Smooth muscle cell (in vitro differentiated cells): ENCODE measurements around the gene WNT16. TPM values are rescaled to one million over a fixed set of nuclear protein-coding genes. Genes with fewer than 3 reads are reported as not detected.
"Not testable (repeated sequence)": the region's sequence is repeated elsewhere in the genome, so short reads cannot be mapped to it uniquely, and the experiment has no call there.

Experiments
- DNase-seq: peaks from one replicate; lab custom pipeline; 2025; ENCODE audit not compliant: unreplicated experiment; lab: John Stamatoyannopoulos, UW
- H2AFZ ChIP-seq: fragments of 200-600 bp; sonication (generic); 2 replicates; pipeline ENCODE4 v1.6.0; 2016; ENCODE audit warnings: antibody characterized with exemption, low read depth, mild to moderate bottlenecking
- H3F3A ChIP-seq: fragments of 200-600 bp; sonication (generic); 2 replicates; pipeline ENCODE4 v1.6.0; 2017; ENCODE audit warnings: antibody characterized with exemption, low read depth
- H3K27ac ChIP-seq: fragments of 200-600 bp; sonication (generic); 2 replicates; pipeline ENCODE4 v1.5.1; 2016; ENCODE audit warnings: low read depth, mild to moderate bottlenecking
- H3K27me3 ChIP-seq: fragments of 200-600 bp; sonication (generic); 2 replicates; pipeline ENCODE4 v1.6.1; 2016; ENCODE audit warnings: low read depth, mild to moderate bottlenecking
- H3K36me3 ChIP-seq: fragments of 200-600 bp; sonication (generic); 2 replicates; pipeline ENCODE4 v1.5.1; 2016; ENCODE audit warnings: low read depth
- H3K4me1 ChIP-seq: fragments of 200-600 bp; sonication (generic); 2 replicates; pipeline ENCODE4 v1.5.1; 2016; ENCODE audit warnings: low read depth
- H3K4me2 ChIP-seq: fragments of 200-600 bp; sonication (generic); 2 replicates; pipeline ENCODE4 v1.6.0; 2016; ENCODE audit warnings: mild to moderate bottlenecking
- H3K4me3 ChIP-seq: fragments of 200-600 bp; sonication (generic); 2 replicates; pipeline ENCODE4 v1.5.1; 2016; ENCODE audit warnings: mild to moderate bottlenecking
- H3K79me2 ChIP-seq: fragments of 200-600 bp; sonication (generic); 2 replicates; pipeline ENCODE4 v1.6.0; 2016; ENCODE audit warnings: low read depth, mild to moderate bottlenecking
- H3K9ac ChIP-seq: fragments of 200-600 bp; sonication (generic); 2 replicates; pipeline ENCODE4 v1.6.0; 2016; ENCODE audit warnings: low read depth
- H3K9me3 ChIP-seq: fragments of 200-600 bp; sonication (generic); replicated peaks from 2 replicates; pipeline ENCODE4 v1.5.1; 2016; ENCODE audit warnings: low read depth
- H4K20me1 ChIP-seq: fragments of 200-600 bp; sonication (generic); 2 replicates; pipeline ENCODE4 v1.6.0; 2016; ENCODE audit warnings: low read depth
- WGBS: methylation state at CpG from one replicate; pipeline ENCODE4 v1.1.7; 2016; ENCODE audit warnings: low lambda C conversion rate; 5-methylcytosine and 5-hydroxymethylcytosine counted together
- polyA plus RNA-seq: library from polyadenylated mRNA; unstranded; fragments of >200 nt; fragmentation: Nextera tagmentation; extraction: Ambion mirVana; gene quantifications from 2 replicates; pipeline ENCODE4 v1.2.1, GENCODE V29; 2016
- total RNA-seq: library from RNA; depleted of rRNA; stranded (reverse); fragments of >200 nt; gene quantifications from 2 replicates; pipeline ENCODE4 v1.2.3, GENCODE V29; 2014
- TF ChIP-seq, protein P1 (sequence below): fragments of 200-600 bp; sonication (generic); IDR thresholded peaks from 2 replicates; pipeline ENCODE4 v1.5.1; 2017; ENCODE audit warnings: borderline replicate concordance, mild to moderate bottlenecking, antibody characterized with exemption; ENCODE audit not compliant: insufficient read depth, poor library complexity, severe bottlenecking

Gene WNT16
- total and polyA plus RNA-seq, 2 experiments from 2014 or later, result 0.08 TPM; not detected in 1

DNA sequence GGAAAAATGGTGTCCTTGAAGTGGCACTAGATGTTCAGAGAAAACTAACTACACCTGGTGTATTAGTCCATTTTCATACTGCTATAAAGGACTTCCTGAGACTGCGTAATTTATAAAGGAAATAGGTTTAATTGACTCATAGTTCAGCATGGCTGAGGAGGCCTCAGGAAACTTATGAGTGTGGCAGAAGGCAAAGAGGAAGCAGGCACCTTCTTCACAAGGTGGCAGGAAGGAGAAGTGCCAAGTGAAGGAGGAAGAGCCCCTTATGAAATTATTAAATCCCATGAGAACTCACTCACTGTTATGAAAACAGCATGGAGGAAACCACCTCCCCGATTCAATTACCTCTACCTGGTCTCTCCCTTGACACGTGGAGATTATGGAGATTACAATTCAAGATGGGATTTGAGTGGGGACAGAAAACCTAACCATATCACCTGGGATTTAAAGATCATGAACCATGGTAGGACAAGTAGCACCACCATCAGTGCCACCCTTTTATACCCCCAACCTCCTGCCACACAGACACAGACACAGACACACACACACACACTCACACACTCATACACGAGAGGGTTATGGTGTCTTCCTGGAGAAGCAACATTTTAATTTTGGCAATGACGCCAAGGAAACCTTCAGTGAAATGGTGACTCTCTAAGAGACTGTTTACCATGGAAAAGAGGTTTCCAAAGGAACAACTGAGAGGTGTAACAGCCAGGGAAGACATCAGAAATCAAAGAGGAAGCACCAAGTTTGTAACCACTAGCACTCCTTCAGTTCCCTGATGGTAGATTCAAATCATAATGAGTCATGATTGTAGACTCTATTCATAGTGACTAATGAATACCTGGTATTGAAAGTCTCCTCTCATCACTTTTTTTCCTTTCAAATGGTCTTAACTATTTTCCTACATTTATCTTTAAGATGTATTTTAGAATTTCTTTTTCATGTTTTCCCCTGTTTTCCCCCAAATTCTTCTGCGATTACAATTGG, 41.8 kb upstream of the WNT16 start:
- no peaks in the 10 kb centered on the region for H3K27me3 ChIP-seq
- H3K4me2 ChIP-seq, result no peak overlapping the region
- TF ChIP-seq, protein P1, sequence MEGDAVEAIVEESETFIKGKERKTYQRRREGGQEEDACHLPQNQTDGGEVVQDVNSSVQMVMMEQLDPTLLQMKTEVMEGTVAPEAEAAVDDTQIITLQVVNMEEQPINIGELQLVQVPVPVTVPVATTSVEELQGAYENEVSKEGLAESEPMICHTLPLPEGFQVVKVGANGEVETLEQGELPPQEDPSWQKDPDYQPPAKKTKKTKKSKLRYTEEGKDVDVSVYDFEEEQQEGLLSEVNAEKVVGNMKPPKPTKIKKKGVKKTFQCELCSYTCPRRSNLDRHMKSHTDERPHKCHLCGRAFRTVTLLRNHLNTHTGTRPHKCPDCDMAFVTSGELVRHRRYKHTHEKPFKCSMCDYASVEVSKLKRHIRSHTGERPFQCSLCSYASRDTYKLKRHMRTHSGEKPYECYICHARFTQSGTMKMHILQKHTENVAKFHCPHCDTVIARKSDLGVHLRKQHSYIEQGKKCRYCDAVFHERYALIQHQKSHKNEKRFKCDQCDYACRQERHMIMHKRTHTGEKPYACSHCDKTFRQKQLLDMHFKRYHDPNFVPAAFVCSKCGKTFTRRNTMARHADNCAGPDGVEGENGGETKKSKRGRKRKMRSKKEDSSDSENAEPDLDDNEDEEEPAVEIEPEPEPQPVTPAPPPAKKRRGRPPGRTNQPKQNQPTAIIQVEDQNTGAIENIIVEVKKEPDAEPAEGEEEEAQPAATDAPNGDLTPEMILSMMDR, result no peak
- no peak overlapping the region for H3K27ac ChIP-seq
- 90% methylated on average over 6 of the region's 6 CpGs for WGBS
- no peaks in the 10 kb centered on the region for H3K36me3 ChIP-seq
- no peak overlapping the region for H3K4me3 ChIP-seq
- H3K9ac ChIP-seq, result no peak overlapping the region
- no peaks in the 10 kb centered on the region for H3F3A ChIP-seq
- no peaks in the 10 kb centered on the region for H3K9me3 ChIP-seq
- H3K4me1 ChIP-seq, result no peaks in the 10 kb centered on the region
- no peaks in the 10 kb centered on the region for H4K20me1 ChIP-seq
- DNase-seq, result no peak
- no peaks in the 10 kb centered on the region for H3K79me2 ChIP-seq
- H2AFZ ChIP-seq, result no peak overlapping the region

DNA sequence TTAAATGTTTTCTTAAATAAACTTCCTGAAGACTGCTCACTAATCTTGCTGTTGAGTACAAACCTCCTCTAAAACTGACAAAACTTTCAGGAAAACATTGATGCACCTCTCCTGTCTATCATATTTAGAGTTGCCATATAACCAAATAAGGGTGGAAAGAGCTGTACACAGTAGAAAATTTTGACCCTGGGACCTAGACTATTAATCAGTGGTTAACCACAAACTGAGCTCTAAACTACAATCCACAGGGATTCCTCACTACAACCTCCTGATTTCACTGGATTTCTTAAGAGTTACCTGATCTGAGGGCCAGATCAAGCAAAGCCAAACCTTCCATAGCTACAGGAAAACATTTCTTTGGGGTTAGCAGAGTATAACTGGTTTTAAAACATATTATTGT, 39.9 kb upstream of the WNT16 start:
- Histone ChIP-seq H3K4me1 (no peaks in the 10 kb centered on the region), H3K4me2 (no peak overlapping the region), H3K27ac (no peak overlapping the region), H3K4me3 (no peak overlapping the region), H4K20me1 (no peaks in the 10 kb centered on the region), H3F3A (no peaks in the 10 kb centered on the region), H3K27me3 (no peaks in the 10 kb centered on the region), H3K36me3 (no peaks in the 10 kb centered on the region), H3K79me2 (no peaks in the 10 kb centered on the region), H3K9ac (no peak overlapping the region), H2AFZ (no peak overlapping the region), H3K9me3 (no peaks in the 10 kb centered on the region)
- no peak for DNase-seq
- TF ChIP-seq, protein P1, result no peak

DNA sequence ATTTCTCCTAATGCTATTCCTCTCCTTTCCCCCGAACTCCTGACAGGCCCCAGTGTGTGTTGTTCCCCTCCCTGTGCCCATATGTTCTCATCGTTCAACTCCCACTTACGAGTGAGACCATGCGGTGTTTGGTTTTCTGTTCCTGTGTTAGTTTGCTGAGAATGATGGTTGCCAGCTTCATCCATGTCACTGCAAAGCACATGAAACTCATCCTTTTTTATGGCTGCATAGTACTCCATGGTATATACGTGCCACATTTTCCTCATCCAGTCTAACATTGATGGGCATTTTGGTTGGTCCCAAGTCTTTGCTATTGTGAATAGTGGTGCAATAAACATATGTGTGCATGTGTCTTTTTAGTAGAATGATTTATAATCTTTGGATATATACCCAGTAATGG, 38.9 kb upstream of the WNT16 start:
- H3K27me3 ChIP-seq, DNase-seq, H3K9ac ChIP-seq, H3F3A ChIP-seq, H3K9me3 ChIP-seq, H3K4me2 ChIP-seq, H3K36me3 ChIP-seq, H3K4me3 ChIP-seq, H3K79me2 ChIP-seq, H4K20me1 ChIP-seq, H3K27ac ChIP-seq, H3K4me1 ChIP-seq, H2AFZ ChIP-seq: not testable (repeated sequence)
- WGBS, result 95% methylated on average over 5 of the region's 5 CpGs

DNA sequence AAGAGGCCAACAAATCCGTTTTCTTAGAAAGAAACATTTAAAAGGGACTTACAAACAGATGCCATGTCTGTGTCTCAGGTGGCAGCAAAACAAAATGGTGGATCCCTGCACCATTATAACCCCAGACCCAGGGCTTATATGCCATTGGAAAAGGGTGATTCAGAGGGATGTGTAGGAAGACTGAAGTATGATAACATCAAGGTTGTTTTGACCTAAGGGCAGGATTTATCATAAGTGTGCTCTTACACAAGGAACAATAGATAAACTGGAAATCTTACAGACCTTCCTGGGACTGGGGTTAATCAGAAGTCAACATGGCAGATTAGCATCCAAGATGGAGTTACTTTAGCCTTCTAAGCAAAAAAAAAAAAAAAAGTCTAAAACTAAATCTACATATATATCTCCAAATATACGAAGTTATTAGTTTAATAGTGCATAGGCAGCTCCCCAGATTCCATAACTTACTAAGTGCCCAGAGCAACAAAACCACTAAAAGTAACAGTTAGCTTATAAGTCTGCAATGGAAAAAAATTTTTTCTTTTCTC, 34.3 kb upstream of the WNT16 start:
- no peak overlapping the region for H3K4me3 ChIP-seq
- TF ChIP-seq, protein P1, result no peak
- H3K4me2 ChIP-seq, result no peak overlapping the region
- no peaks in the 10 kb centered on the region for H3K36me3 ChIP-seq
- WGBS, result 90% methylated on average over 2 of the region's 2 CpGs
- no peaks in the 10 kb centered on the region for H3K79me2 ChIP-seq
- H2AFZ ChIP-seq, result no peak overlapping the region
- H3K9ac ChIP-seq, result no peak overlapping the region
- no peaks in the 10 kb centered on the region for H4K20me1 ChIP-seq
- no peak for DNase-seq
- no peaks in the 10 kb centered on the region for H3K9me3 ChIP-seq
- no peaks in the 10 kb centered on the region for H3K4me1 ChIP-seq
- no peaks in the 10 kb centered on the region for H3F3A ChIP-seq
- H3K27ac ChIP-seq, result no peak overlapping the region
- H3K27me3 ChIP-seq, result no peaks in the 10 kb centered on the region
